HEK293 (cell line): ENCODE data around the gene CD109.

Experiments used
- CTCF ChIA-PET: fragments of 350-600 bp; formaldehyde crosslinking; extraction: SDS; loops from one replicate; lab custom pipeline; 2021; ENCODE audit warnings: antibody characterized with exemption; lab: Yijun Ruan, JAX
- POLR2A ChIA-PET: fragments of 300-600 bp; formaldehyde crosslinking; extraction: SDS; loops from one replicate; lab custom pipeline; 2020; ENCODE audit warnings: antibody characterized with exemption, inconsistent platforms; lab: Yijun Ruan, JAX
- H3K27ac ChIP-seq: fragments of 200-500 bp; sonication (Bioruptor generic); 2 replicates; pipeline ENCODE4 v1.5.1; 2014; ENCODE audit warnings: low read depth, low read length, control low read depth, inconsistent platforms; ENCODE audit errors: extremely low read depth
- H3K36me3 ChIP-seq, 2 experiments: fragments of 200-500 bp in 1 of 2; sonication (Bioruptor generic) in 1 of 2; 1 replicate in 1 of 2; 2 replicates in 1 of 2; pipeline ENCODE4 v1.5.1; 2014 to 2017; ENCODE audit warnings: inconsistent platforms in 2 of 2, low read length in 2 of 2; ENCODE audit not compliant: control insufficient read depth in 2 of 2, insufficient read depth in 1 of 2
- H3K4me1 ChIP-seq: fragments of 200-500 bp; sonication (Bioruptor generic); 2 replicates; pipeline ENCODE4 v1.5.1; 2014; ENCODE audit warnings: mild to moderate bottlenecking, low read length, inconsistent platforms; ENCODE audit not compliant: control insufficient read depth, insufficient read depth
- H3K4me3 ChIP-seq: 2 replicates; pipeline ENCODE4 v1.5.1; 2011; ENCODE audit warnings: low read depth, mild to moderate bottlenecking, control low read depth, low read length, moderate library complexity
- H3K9me3 ChIP-seq: fragments of 200-500 bp; sonication (Bioruptor generic); 2 replicates; pipeline ENCODE4 v1.5.1; 2014; ENCODE audit warnings: low read depth, low read length, inconsistent platforms; ENCODE audit not compliant: control insufficient read depth, insufficient read depth
- HOXC10 ChIP-seq: sonication (generic); formaldehyde crosslinking; IDR thresholded peaks from 2 replicates; pipeline ENCODE4 v1.8.1; 2023; ENCODE audit warnings: mild to moderate bottlenecking, missing genetic modification reagents
- KLF17 ChIP-seq: fragments of 450-650 bp; formaldehyde crosslinking; IDR thresholded peaks from 2 replicates; pipeline ENCODE4 v1.5.1; 2016; ENCODE audit warnings: missing biosample characterization, missing genetic modification characterization
- PRDM1 ChIP-seq: fragments of 450-650 bp; formaldehyde crosslinking; IDR thresholded peaks from 2 replicates; pipeline ENCODE4; 2016; ENCODE audit warnings: missing biosample characterization, missing genetic modification characterization
- PRDM10 ChIP-seq: fragments of 450-650 bp; formaldehyde crosslinking; IDR thresholded peaks from 2 replicates; pipeline ENCODE4 v1.5.1; 2016; ENCODE audit warnings: missing biosample characterization, missing genetic modification characterization
- SALL2 ChIP-seq: fragments of 450-650 bp; formaldehyde crosslinking; IDR thresholded peaks from 2 replicates; pipeline ENCODE4 v1.5.0; 2017; ENCODE audit warnings: missing biosample characterization, mild to moderate bottlenecking, missing genetic modification characterization, borderline replicate concordance
- SETDB1 ChIP-seq: IDR thresholded peaks from one replicate; pipeline ENCODE4 v1.6.1; 2017; ENCODE audit warnings: mild to moderate bottlenecking, low read length, moderate library complexity, mixed read lengths; ENCODE audit not compliant: insufficient read length
- YY2 ChIP-seq: fragments of 450-650 bp; formaldehyde crosslinking; IDR thresholded peaks from 2 replicates; pipeline ENCODE4 v1.5.1; 2016; ENCODE audit warnings: missing biosample characterization, missing genetic modification characterization
- ZBTB20 ChIP-seq: fragments of 450-650 bp; formaldehyde crosslinking; IDR thresholded peaks from 2 replicates; pipeline ENCODE4 v1.5.1; 2016; ENCODE audit warnings: missing biosample characterization, missing genetic modification characterization
- ZFP41 ChIP-seq: fragments of 450-650 bp; formaldehyde crosslinking; IDR thresholded peaks from 2 replicates; pipeline ENCODE4 v1.5.1; 2016; ENCODE audit warnings: missing biosample characterization, missing genetic modification characterization, borderline replicate concordance
- ZNF121 ChIP-seq: fragments of 450-650 bp; formaldehyde crosslinking; IDR thresholded peaks from 2 replicates; pipeline ENCODE4 v1.5.1; 2016; ENCODE audit warnings: missing biosample characterization, missing genetic modification characterization
- ZNF132 ChIP-seq: fragments of 450-650 bp; formaldehyde crosslinking; IDR thresholded peaks from 2 replicates; pipeline ENCODE4 v1.5.1; 2017; ENCODE audit warnings: missing biosample characterization, missing genetic modification characterization, borderline replicate concordance
- ZNF146 ChIP-seq: fragments of 450-650 bp; formaldehyde crosslinking; IDR thresholded peaks from 2 replicates; pipeline ENCODE4 v1.5.1; 2016; ENCODE audit warnings: missing biosample characterization, missing genetic modification characterization
- ZNF19 ChIP-seq: fragments of 450-650 bp; formaldehyde crosslinking; IDR thresholded peaks from 2 replicates; pipeline ENCODE4; 2016; ENCODE audit warnings: missing biosample characterization, missing genetic modification characterization, low read depth
- ZNF266 ChIP-seq: fragments of 450-650 bp; formaldehyde crosslinking; IDR thresholded peaks from 2 replicates; pipeline ENCODE4 v1.5.1; 2016; ENCODE audit warnings: missing biosample characterization, missing genetic modification characterization, low read depth
- ZNF341 ChIP-seq: fragments of 450-650 bp; formaldehyde crosslinking; IDR thresholded peaks from 2 replicates; pipeline ENCODE4; 2016; ENCODE audit warnings: low read depth, missing biosample characterization, missing genetic modification characterization
- ZNF366 ChIP-seq: fragments of 450-650 bp; formaldehyde crosslinking; conservative IDR thresholded peaks from 2 replicates; pipeline ENCODE4 v1.5.1; 2016; ENCODE audit warnings: missing biosample characterization, missing genetic modification characterization
- ZNF433 ChIP-seq: fragments of 450-650 bp; formaldehyde crosslinking; IDR thresholded peaks from 2 replicates; pipeline ENCODE4 v1.5.1; 2016; ENCODE audit warnings: missing biosample characterization, missing genetic modification characterization, low read depth
- ZNF488 ChIP-seq: fragments of 450-650 bp; formaldehyde crosslinking; IDR thresholded peaks from 2 replicates; pipeline ENCODE4 v1.5.1; 2016; ENCODE audit warnings: missing biosample characterization, missing genetic modification characterization
- ZNF621 ChIP-seq: fragments of 450-650 bp; formaldehyde crosslinking; IDR thresholded peaks from 2 replicates; pipeline ENCODE4 v1.5.1; 2017; ENCODE audit warnings: missing biosample characterization, missing genetic modification characterization
- ZNF785 ChIP-seq: fragments of 450-650 bp; formaldehyde crosslinking; IDR thresholded peaks from 2 replicates; pipeline ENCODE4 v1.5.1; 2016; ENCODE audit warnings: missing biosample characterization, missing genetic modification characterization
- ZNF792 ChIP-seq: fragments of 450-650 bp; formaldehyde crosslinking; IDR thresholded peaks from 2 replicates; pipeline ENCODE4 v1.5.1; 2016; ENCODE audit warnings: missing biosample characterization, missing genetic modification characterization

Gene CD109

DNA sequence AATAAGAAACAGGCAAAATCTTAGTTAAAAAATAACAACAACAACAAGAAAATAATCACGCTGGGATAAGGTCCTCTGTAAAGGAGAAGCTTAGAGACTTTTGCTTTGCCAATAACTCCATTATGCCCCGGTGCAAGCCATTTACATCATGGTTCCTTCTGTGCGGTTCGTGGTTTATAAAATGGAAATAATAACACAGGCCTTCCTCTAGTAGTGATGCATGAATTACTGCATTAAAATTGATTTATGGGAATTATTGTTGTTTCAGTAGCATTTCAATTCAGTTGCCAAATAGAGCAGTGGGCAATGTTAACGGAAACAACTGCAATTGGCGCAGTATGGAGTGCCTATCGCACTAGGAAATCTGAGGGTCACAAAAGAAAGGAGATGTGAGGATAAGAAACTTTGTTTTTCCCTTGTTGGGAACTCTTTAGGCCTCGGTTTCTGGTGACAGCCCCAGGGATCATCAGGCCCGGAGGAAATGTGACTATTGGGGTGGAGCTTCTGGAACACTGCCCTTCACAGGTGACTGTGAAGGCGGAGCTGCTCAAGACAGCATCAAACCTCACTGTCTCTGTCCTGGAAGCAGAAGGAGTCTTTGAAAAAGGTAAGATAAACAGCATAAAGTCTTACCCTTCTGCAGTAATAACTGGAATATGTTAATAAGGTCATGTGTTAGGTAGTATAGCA lies 1.1 kb downstream of the CD109 start:
- Histone ChIP-seq H3K27ac (no peak overlapping the region), H3K4me3 (peak overlapping the region; percentile 66)
- no peak for TF ChIP-seq ZNF341 (tag by site-specific recombination)
- TF ChIP-seq ZFP41 (tag by site-specific recombination) = no peak
- TF ChIP-seq ZNF19 (tag by site-specific recombination) = no peak
- TF ChIP-seq, all 188 proteins: peak for 0
- POLR2A ChIA-PET = no interaction called here
- peaks cover 11% of the 10 kb centered on the region for H3K4me1 ChIP-seq
- no peaks in the 10 kb centered on the region for H3K9me3 ChIP-seq
- peaks cover 0 to 11% of the 10 kb centered on the region in 2 experiments; a peak in 1 of 3 replicates for H3K36me3 ChIP-seq
- CTCF ChIA-PET = interaction anchor here (0.6 to 1.6 kb wide), 2 partner anchors 29 to 1828 kb away, joined by 3 to 5 read pairs; no protein-coding TSS in a partner anchor

DNA sequence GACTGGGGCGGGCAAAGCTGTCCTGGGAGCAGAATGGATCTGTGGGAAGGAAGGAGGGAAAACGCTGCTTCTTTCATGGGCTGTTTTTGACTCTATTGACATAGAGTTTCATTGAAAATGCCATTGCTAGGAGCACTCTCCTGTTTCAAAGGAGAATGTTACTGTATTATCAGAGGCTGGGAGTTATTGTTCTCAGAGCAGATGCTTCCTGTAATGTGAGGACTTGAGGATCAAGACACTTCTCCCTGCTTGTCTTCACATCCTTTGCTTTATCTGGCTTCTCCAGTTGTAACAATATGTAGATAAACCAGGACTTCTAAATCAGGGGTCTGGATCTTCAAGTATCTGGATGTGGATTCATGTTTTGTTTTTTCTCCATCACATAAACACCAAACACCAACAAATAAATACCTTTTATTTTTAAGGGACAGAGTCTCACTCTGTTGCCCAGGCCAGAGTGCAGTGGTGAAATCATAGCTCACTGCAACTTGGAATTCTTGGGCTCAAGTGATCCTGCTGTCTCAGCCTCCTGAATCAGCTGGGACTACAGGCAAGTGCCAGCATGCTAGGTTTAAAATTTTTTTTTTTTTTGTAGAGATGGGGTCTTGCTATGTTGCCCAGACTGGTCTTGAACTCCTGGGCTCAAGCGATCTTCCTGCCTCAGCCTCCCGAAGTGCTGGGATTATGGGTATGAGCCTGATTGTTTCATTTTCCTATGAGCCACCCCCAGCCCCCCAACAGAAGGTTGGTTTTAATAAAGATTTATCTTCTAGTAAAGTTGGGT lies 3.9 kb downstream of the CD109 start:
- Histone ChIP-seq H3K4me1 (peaks cover 11% of the 10 kb centered on the region), H3K4me3 (no peak overlapping the region), H3K27ac (no peak overlapping the region), H3K36me3 (peaks cover 0 to 12% of the 10 kb centered on the region in 2 experiments; a peak in 1 of 3 replicates), H3K9me3 (no peaks in the 10 kb centered on the region)
- ChIA-PET CTCF (interaction anchor here (0.7 to 1.7 kb wide), 4 partner anchors 11 to 48 kb away, joined by 3 to 8 read pairs (median 4); no protein-coding TSS in a partner anchor), POLR2A (no interaction called here)
- TF ChIP-seq ZNF121 (tag by site-specific recombination) (peak; percentile 67; the same call in 1 of the 2 replicates), ZNF433 (tag by site-specific recombination) (no peak)

DNA sequence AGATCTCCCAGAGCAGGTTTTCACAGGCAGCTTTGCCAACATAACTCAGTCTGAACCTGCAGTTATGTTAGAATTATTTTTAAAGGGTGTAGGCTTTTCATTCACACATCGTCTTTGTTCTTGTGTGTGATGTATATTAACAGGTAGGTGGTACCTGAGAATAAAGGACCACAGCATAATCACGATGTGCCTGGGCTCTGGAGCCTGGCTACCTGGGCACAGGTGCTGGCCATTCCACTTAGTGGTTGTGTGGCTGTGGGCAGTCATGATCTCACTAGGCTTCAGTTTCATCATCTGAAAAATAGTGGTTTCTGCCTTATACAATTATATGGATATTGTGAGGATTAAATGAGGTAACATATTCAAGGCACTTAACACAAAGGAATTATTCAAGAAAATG lies 6.4 kb downstream of the CD109 start:
- no peak for TF ChIP-seq ZFP41 (tag by site-specific recombination)
- no peak for TF ChIP-seq HOXC10 (CRISPR knock-in tag)
- TF ChIP-seq ZNF146 = no peak
- no peak for TF ChIP-seq ZBTB20 (tag by site-specific recombination)
- no peak for TF ChIP-seq ZNF366 (tag by site-specific recombination)
- no peak for TF ChIP-seq PRDM1
- no peak for TF ChIP-seq SALL2 (tag by site-specific recombination)
- TF ChIP-seq ZNF621 (tag by site-specific recombination) = no peak
- no peak for TF ChIP-seq ZNF266 (tag by site-specific recombination)
- no peak for TF ChIP-seq SETDB1
- no peak for TF ChIP-seq KLF17 (tag by site-specific recombination)
- Histone ChIP-seq H3K36me3 (peaks cover 0 to 23% of the 10 kb centered on the region in 2 experiments; a peak in 1 of 3 replicates), H3K27ac (no peak overlapping the region), H3K9me3 (no peaks in the 10 kb centered on the region), H3K4me1 (0 out of 2 replicates have a peak, but pooled peaks cover 3% of the 10 kb centered on the region), H3K4me3 (no peak overlapping the region)
- POLR2A ChIA-PET = no interaction called here
- CTCF ChIA-PET = interaction anchor here (0.6 to 3.0 kb wide), 3 partner anchors 26 to 1509 kb away, joined by 3 to 12 read pairs (median 4); no protein-coding TSS in a partner anchor

DNA sequence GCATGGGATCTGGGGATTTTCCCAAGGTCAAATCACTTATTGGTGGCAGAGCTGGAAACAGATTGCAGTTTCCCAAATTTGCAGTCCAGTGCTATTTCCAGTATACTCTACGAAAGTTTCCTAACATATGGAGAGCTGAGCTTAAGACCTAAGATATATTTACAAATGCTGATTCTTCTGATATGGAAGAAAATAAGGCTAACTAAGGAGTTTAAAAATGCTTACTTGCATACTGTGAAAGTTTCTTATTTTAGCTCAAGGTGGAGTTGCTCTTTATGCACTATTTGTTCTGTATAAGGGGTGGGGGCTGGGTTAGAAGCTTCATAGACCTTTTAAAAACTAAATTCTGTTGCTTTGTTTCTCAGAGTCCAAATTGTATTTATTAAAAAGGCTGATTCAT lies 7.5 kb downstream of the CD109 start:
- H3K4me3 ChIP-seq = no peak overlapping the region
- ChIA-PET POLR2A (interaction anchor here (0.7 to 1.3 kb wide), 2 partner anchors 10 to 1454 kb away, joined by 3 to 8 read pairs; no protein-coding TSS in a partner anchor), CTCF (interaction anchor here (1.3 to 3.0 kb wide), 2 partner anchors 27 to 30 kb away, joined by 6 to 12 read pairs; no protein-coding TSS in a partner anchor)
- H3K36me3 ChIP-seq = peaks cover 0 to 23% of the 10 kb centered on the region in 2 experiments; a peak in 1 of 3 replicates
- 0 out of 2 replicates have a peak, but pooled peaks cover 3% of the 10 kb centered on the region for H3K4me1 ChIP-seq
- no peak overlapping the region for H3K27ac ChIP-seq
- H3K9me3 ChIP-seq = no peaks in the 10 kb centered on the region
- TF ChIP-seq ZNF132 (no peak), ZNF488 (tag by site-specific recombination) (no peak), ZNF785 (tag by site-specific recombination) (no peak), ZNF792 (no peak), PRDM10 (tag by site-specific recombination) (no peak), YY2 (tag by site-specific recombination) (no peak)
